Activated gamma-delta T cell treated with anti-CD3 and anti-CD28 coated beads, Interleukin-2, amount 50 U/mL, for 16 hours (primary cell): ENCODE results near the gene NOTCH2.
"Not testable (repeated sequence)": the region's sequence is repeated elsewhere in the genome, so short reads cannot be mapped to it uniquely, and the experiment has no call there.

ENCODE experiments used
- DNase-seq: peaks from one replicate; pipeline ENCODE4 v3.0.0-alpha.2; 2020; ENCODE audit warnings: low read depth

The NOTCH2 gene

DNA sequence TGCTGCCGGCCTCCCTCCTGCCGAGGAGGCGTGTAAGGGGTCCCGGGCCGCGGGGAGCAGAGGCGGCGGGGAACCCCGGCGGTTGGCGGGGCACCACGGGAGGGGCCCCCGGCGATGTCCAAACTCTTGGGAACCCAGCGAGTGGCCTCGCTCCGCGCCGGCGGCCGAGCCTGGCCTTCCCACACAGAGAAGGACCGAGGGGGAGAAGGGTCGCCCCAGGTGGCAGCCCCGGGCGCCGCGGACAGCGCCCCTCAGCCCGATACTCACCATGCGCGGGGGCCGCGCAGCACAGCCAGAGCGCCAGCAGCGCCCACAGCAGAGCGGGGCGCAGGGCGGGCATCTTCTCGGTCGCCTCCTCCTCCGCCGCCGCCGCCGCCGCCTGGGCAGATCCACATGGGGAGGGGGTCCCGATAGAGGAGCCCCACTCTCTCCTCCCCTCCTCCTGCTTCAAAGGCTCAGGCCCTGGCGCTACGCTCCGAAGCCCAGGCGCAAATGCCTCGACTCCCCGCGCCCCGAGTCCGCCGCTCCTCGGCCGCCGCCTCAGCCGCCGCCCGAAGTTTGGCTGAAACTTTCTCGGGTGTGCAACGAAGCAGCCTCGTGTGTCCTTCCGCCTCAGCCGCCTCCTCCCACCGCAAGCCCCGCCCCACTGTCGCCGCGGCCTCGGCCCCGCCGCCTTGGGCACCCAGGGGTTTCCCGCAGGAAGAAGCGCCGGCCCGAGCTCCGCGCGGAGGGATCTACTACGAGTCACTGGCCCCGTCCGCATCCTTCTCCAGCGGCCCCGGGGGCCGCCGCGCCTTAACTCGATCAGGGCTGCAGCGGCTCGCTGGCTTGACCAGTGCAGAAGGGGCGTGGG lies at the start of gene NOTCH2:
Gene NOTCH2, minus strand, starts transcription at position 596 of the 853 bp plus-strand sequence. Its CDS starts 256 bp downstream, at position 340.
- DNase-seq, result peak; percentile 28

GRCh38 chr1:120117371-120118177 lies 48.1 kb upstream of the NOTCH2 start:
- DNase-seq, result not testable (repeated sequence)

DNA sequence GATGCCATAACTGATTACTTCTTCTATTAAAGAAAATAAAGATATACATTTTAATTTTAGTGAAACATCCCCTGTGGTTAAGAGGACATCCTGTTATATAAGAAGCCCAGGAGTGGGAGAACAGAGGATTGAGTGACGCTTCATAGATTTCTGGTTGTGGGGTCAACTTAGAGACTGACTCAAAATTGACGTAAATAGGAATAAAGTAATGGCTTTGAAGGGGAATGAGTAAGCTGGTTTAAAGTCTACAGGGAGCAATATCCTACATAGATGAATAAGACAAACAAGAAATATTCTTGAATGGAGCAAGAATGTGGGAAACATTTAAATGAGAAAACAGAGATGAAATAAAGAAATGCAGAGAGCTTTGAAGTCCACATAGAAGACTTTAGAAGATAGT lies 46.6 kb upstream of the NOTCH2 start:
- not testable (repeated sequence) for DNase-seq

DNA sequence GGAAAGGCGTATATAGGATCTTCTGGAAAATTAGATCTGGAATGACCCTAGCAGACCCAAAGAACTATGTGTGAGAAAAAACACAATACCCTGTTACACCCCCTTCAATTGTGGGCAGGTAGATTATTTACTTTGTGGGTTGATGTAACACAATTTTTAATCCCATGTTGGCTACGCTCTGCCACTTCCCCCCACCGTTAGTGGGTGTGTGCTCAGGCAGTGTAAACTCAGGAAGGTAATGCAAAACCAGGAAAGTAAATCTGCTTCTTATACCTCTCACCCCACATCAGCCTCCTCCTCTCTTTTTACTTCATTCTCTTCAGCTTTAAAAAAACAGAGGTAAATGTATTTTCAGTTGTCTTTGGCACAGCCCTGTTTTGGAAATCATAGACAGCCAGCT lies 43.7 kb upstream of the NOTCH2 start:
- DNase-seq, result not testable (repeated sequence)

DNA sequence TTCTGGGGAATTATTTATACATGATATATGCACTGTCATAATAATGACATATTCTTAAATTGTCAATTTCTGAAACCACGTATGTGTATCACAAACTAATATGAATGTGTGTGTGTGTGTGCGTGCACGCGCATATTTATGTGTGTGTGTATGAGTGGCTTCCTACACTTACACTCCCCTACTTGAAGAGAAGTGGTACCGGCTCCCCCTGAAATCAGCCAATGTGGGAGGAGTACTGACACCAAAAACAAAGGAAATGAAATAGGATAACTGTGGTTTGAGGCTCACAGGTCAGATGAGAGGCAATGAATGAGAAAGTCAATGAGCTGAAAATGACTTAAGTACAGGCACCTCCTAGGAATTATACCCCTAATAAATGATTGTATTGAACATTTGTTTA lies 42.8 kb upstream of the NOTCH2 start:
- not testable (repeated sequence) for DNase-seq

DNA sequence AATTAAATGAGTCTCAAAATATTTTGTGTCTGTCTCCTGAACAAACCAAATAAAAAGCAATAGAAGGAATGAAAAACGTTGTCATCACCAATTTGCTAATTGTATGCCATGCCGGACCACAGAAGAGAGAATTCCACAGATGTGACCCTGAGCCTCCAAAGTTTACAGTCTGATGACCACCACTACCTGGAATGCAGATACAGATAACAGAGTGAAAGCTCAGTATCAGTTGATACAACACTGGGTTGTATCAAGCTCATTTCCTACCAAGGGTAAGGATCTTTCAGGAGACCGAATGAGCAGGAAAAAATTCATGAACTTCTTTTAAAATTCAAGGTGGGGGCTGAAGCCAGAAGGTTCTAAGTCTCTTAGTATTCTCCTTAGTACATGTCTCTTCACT lies 42.3 kb upstream of the NOTCH2 start:
- DNase-seq, result not testable (repeated sequence)

- DNase-seq, result not testable (repeated sequence)
Measured at GRCh38 chr1:120111008-120111407, 41.5 kb upstream of the NOTCH2 start.

DNA sequence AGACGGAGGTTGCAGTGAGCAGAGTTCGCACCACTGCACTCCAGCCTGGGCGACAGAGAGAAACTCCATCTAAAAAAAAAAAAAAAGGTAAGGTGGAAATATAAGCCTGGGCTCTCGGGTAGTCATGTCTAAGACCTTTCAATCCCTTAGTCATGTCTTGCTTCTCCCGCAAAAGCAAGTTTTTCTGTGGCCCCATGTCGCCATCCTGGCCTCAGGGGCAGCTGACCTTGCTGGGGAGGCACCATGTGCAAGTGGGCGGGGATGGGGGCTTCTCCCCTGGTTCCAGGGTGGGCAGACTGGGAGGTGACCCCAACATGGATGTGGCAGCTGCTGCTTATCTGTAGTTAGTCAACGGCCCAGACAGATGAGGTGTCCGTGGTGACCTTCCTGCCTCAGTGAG lies 40.2 kb upstream of the NOTCH2 start:
- not testable (repeated sequence) for DNase-seq

DNA sequence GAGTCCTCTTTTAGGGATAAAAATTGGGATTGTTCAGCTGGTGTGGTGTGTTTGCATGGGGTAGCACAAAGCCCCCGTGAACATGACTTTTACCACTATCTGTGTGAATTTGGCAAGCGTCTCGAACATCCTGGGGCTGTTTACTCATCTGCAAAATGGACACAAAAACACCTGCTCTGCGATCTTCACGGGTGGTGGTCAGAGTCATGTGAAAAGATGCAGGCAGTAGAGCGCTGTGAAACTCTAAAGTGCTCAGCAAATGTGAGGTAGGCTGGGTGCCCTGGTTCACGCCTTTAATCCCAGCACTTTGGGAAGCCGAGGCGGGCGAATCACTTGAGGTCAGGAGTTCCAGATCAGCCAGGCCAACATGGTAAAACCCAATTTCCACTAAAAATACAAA lies 39.7 kb upstream of the NOTCH2 start:
- not testable (repeated sequence) for DNase-seq

DNA sequence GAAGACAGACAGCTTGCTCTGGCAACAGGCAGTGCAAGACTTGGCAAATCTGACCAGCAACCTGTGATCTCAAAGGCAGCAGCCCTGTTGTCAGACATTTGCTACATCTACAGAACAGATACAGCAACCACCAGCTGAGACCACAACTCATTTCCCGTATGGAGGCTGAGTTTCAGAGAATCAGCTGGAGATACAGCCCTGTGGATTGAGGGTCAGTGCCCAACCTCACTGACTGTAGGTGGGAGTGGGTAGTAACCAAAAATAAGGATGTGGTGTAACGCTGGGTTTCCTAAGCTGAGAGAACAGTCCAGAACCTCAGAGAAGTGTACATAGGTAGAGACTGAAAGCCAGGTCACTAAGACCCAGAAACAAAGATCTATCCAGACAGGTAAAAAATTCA lies 35.8 kb upstream of the NOTCH2 start:
- DNase-seq, result not testable (repeated sequence)

GRCh38 chr1:120103768-120104167 lies 34.3 kb upstream of the NOTCH2 start:
- DNase-seq, result not testable (repeated sequence)

GRCh38 chr1:120101593-120101992 lies 32.1 kb upstream of the NOTCH2 start:
- DNase-seq, result not testable (repeated sequence)

DNA sequence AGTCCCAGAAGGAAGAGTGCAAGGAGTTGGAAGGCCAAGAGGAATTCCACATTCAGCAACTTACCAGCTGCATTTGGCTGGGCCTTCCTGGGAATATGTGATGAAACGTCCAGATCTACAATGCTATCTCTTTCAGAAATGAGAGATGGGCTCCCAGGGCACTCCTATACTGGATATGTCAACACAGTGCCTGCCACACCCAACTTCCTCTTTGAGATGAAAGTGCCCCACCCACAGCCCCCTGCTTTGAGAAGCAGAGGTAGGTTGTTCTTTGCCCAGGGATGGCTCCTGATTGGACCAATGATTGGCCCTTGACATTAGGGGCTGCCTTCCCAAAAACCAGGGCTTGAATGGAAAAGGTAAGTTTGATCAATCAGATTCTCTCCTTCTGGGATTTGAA lies 31.1 kb upstream of the NOTCH2 start:
- not testable (repeated sequence) for DNase-seq

DNA sequence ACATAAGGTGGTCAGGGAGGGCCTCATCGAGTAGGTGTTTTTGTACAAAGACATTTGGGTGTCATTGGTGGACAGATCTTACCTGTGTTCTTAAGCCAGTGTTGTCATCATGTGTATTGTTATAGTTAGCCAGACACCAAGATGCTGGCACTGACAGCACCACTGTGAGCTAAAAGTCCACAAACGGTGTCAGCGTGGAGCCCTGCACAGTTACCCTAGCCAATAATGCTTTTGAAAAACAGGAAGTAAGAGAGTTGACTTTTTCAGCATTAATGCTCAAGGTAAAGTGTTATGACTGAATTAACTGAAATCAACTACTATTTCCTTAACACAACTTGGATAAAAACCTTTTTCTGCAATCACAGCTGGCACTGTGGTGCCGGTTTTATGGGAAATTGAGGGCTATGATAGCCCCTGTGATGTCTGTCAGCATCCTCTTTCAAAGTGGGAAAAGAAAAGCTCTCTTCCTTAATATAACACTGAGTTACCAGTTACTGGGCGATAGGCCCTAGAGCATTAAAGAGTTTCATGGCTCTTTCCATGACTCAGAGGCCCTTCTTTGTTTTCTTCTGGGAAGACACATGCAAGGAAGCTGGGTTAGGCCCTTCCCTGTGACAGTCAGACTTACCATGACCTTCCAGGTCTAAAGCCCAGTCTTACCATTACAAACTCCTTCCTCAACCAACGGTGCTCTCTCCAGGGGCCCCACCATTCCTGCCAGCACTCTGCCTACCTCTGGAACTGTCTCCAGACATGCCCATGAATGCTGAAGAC lies 29.7 kb upstream of the NOTCH2 start:
- DNase-seq, result not testable (repeated sequence)

- DNase-seq, result not testable (repeated sequence)
Measured at GRCh38 chr1:120096981-120097545, 27.6 kb upstream of the NOTCH2 start.

DNA sequence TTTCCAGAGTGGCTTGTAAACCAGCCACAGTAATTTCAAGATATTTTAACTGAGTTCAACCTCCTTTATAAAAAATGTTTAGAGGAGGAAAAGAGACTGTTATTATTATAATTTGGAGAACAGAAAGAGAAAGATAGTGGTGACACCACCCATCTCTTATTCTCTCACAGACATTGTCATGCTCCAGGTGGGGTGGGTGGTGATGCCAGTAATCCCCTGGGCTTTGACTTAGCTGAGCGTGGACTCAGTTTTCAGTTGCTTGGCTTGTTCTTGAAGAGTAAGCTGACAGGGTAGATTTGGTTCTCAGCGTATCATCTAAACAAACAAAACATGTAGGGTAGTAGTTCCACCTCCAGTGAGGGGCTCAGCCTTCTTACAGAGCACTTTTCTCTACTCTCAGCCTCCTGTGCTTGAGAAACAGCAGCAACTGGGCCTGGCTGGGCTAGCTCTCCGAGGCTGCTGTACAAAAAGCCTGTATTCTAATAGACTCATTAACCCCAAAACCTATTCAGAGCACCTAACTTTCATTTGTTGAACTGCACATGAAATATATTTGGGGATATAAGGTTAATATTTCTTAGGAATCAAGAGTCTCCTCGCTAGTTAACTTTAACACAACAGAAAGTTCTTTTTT lies 24.2 kb upstream of the NOTCH2 start:
- DNase-seq, result not testable (repeated sequence)

DNA sequence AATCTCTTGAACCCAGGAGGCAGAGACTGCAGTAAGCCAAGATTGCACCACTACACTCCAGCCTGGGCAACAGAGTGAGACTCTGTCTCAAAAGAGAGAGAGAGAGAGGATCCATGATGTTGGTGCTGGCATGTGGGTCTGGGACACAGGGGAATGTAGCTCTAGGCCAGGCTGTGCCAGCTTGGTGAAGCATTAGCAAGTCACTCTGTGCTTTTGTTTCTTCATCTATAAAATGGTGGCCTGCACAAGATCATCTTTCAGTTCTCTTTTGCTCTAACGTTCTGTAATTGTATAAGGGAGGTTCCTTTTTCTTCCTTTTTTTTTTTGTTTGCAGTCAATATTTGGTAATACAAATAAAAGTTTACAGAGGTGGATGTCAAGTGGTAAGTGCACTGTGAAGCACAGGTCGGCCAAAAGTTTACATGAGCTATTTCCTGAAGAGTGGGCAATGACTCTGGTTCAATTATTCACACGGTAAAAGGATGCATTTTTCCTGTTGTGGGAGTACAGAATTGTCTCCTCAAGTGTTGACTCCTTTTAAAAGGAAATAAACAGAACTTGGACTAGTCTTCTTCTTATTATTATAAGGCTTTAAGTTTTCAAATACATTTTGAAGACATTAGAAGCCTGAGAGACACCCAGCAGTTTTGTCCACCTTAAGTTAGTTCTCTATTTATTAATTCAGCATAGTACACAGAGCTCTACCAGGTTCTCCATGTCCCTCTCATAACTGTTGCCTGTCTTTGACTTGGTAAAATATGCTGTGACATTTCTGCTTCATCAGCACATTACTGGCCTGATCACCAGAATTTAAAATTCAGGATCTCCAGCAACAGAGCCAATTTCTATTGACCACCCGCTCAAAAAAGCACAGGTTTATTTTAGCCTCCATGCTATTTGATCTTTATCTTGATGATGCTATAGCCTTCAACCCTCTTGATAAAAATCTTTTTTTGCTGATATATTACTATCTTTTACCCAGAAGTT lies 23.1 kb upstream of the NOTCH2 start:
- DNase-seq, result not testable (repeated sequence)

GRCh38 chr1:120090830-120091229 lies 21.4 kb upstream of the NOTCH2 start:
- DNase-seq, result not testable (repeated sequence)

DNA sequence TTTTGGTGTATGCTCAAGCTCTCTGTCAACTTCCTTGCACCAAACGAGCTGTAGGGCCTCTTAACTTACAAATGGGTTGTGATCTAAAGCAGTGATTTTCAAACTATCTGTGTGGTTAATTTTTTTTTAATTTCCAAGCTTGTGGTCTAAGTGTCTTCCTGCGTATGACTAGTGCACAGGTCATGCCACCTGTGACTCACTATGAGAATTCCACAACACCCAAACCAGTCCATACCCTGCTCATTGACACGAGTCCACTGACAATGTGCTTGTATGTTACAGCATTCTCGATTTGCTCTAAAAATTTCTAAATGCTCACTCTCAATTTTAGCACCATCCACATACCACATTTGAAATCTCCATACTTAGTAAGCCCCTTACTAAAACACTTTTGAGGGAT lies 18.5 kb upstream of the NOTCH2 start:
- DNase-seq, result peak; percentile 19

GRCh38 chr1:120069920-120070214 lies 405 bp upstream of the NOTCH2 start:
- not testable (repeated sequence) for DNase-seq
